Measurements from ENCODE around the gene WWTR1. TPM values are rescaled to one million over a fixed set of nuclear protein-coding genes. Genes with fewer than 3 reads are reported as not detected.

The WWTR1 gene
- total RNA-seq: under 1 TPM; 0.16 to 0.33 TPM

DNA sequence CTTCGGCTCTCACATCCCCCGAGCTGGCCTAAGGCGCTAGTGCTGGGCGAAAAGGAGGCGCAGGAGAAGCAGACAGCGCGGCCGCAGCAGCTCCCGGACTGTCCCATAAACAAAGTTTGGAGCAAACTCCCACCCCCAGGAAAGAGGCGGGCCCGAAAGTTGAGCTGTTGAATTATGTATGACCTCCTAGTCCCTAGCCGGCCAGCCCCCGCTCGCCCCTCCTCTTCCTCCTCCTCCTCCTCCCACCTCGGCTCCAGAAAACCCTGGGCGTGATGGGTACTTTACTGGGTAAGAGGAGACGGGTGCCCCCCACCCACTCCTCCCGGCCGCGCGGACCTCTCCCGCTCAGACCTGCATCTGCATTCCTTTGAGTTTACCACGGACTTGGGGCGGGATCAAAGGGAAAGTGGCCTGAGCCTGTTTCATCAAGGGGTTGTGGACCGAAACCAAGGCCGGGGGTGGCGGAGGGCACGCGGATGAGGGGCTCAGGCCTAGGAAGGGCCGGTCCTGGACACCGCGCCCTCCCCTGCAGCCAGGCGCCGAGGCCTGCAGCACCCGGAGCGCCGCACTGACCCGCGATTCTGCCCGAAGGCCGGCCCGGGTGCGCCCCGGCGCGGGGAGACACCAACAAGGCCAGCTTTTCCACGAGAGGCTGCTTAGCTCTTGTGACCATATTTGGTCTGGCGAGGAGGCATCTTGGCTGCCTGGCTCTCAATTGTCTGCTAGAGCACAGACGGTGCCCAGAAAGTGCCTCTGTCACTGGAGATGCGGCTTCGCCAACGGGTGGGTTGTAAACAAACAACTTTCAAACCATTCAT, at the start of gene WWTR1:
TSS of gene WWTR1 (minus strand) at position 100 of the 818 bp plus-strand sequence. CDS start 719 bp downstream, outside the sequence.
- peak; percentile 33 for DNase-seq
- Mint-ChIP-seq H3K9me3 (no peaks in the 10 kb centered on the region), H3K4me1 (peaks cover 7% of the 10 kb centered on the region), H3K4me3 (peak within 1 kb of the TSS; percentile 84), H3K27me3 (peaks cover 80% of the 10 kb centered on the region), H3K27ac (peak within 1 kb of the TSS; percentile 54), H3K36me3 (peaks cover 2% of the 10 kb centered on the region)

DNA sequence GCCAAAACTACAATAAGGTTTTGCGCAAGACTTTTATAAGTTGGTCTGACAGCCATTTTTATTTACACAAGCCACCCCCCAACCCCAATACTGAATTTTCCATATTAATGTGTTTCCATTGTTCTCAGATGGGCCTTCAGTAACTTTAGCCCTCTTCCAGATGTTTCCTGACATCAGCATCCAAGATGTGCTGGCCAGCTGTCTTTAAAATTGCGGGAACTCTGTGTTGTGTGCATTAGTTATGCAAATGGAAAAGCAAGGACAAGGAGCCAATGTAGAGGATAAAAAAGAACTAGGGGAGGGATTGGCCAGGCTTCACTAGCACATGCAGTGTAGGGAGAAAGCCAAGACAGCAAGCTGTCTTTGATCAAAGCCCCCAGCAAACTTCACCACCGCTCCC, 49.1 kb upstream of the WWTR1 start:
- H3K27me3 Mint-ChIP-seq: no peaks in the 10 kb centered on the region
- no peak for DNase-seq
- H3K9me3 Mint-ChIP-seq: no peaks in the 10 kb centered on the region
- no peak overlapping the region for H3K27ac Mint-ChIP-seq
- no peaks in the 10 kb centered on the region for H3K36me3 Mint-ChIP-seq
- H3K4me3 Mint-ChIP-seq: no peak overlapping the region
- H3K4me1 Mint-ChIP-seq: no peaks in the 10 kb centered on the region

DNA sequence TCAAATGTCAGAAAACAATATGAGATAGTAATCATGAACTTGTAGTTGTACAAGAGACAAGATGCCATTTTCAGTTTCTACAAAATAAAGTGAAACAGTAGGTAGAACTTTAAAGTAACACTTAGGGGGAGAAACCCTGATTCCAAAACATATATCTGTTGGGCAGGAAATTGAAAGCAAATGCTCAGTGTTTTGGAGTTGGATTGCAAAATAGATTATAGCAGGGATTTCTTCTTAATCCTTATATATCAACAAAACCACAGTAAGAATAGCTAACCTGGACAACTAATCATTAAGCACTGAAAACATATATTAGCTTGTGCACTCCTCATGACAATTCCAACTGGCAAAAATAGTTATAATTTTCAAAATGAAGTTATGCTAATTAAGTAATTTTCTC, 47.6 kb upstream of the WWTR1 start:
- Mint-ChIP-seq H3K9me3 (no peaks in the 10 kb centered on the region), H3K27me3 (no peaks in the 10 kb centered on the region), H3K4me3 (no peak overlapping the region), H3K4me1 (no peaks in the 10 kb centered on the region), H3K36me3 (no peaks in the 10 kb centered on the region), H3K27ac (no peak overlapping the region)
- DNase-seq: no peak

DNA sequence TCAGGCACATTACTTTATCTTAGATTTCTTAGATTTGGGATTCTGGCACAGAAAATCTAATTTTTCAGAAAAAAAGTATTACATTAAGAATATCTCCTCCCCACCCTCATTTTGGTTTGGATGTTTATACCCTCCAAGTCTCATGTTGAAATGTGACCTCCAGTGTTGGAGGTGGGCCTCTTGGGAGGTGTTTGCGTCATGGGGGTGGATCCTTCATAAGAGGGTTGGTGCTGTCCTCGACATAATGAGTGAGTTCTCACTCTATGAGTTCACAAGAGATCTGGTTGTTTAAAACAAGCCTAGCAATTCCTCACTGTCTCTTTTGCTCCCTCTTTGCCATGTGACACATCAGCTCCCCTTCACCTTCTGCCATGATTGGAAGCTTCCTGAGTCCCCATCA, 45.6 kb upstream of the WWTR1 start:
- Mint-ChIP-seq H3K9me3 (peaks cover 6% of the 10 kb centered on the region), H3K27me3 (no peaks in the 10 kb centered on the region), H3K36me3 (peaks cover 1% of the 10 kb centered on the region), H3K4me1 (no peaks in the 10 kb centered on the region), H3K27ac (no peak overlapping the region), H3K4me3 (no peak overlapping the region)
- no peak for DNase-seq

DNA sequence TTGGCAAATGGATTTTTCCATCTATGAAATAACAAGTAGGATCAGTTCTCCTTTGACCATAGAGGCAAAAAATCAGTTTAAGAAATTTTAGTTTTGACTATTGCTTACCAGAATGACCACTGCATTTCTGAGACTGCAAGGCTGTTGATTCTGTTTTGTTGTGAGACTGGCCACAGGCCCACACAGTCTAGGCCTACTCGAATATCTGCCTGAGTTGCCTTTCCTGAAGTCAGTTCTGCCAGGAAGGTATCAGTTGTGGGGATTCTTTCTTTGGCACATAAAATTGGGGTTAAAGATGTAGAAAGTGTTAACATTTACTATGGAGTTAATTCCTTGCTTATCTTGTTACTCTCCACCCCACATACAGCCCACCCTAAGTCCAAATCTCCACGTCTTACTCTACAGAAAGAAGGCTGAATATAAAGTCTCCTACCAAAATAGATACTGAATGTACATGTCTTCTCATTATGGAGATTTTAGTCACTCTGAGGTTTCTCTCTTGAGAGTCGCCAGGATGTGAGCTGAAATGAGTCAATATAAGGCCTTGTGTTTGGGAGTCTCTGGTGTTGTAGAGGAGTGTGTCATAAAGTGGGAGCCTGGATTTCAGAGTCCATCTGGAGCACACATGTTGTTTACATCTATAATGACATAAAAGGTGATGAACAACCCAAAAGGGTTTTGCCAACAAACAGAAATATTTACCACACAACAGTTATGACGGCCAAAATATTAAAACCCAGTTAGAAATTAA, 45.0 kb upstream of the WWTR1 start:
- DNase-seq: no peak
- Mint-ChIP-seq H3K36me3 (peaks cover 1% of the 10 kb centered on the region), H3K4me3 (no peak overlapping the region), H3K4me1 (no peaks in the 10 kb centered on the region), H3K27me3 (no peaks in the 10 kb centered on the region), H3K27ac (no peak overlapping the region), H3K9me3 (peaks cover 10% of the 10 kb centered on the region)

DNA sequence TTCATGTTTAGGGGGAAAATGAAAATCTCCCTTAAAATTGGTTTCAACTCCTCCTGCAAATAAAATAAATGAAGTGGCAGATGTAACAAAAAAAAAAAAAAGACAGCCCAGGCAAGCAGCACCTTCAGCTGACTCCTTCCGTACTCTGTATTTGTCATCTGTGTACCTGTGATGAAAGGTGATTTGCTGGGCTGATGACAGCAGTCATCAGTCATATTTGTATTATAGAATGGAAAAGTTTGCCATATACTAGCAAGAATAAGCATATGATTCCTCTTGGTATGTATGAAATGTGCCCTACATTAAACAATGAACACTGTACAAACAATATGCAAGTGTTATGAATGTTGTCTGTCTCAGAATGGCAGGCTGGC, 44.1 kb upstream of the WWTR1 start:
- Mint-ChIP-seq H3K4me3 (no peak overlapping the region), H3K36me3 (peaks cover 1% of the 10 kb centered on the region), H3K27ac (no peak overlapping the region), H3K27me3 (no peaks in the 10 kb centered on the region), H3K9me3 (peaks cover 14% of the 10 kb centered on the region), H3K4me1 (no peaks in the 10 kb centered on the region)
- no peak for DNase-seq

DNA sequence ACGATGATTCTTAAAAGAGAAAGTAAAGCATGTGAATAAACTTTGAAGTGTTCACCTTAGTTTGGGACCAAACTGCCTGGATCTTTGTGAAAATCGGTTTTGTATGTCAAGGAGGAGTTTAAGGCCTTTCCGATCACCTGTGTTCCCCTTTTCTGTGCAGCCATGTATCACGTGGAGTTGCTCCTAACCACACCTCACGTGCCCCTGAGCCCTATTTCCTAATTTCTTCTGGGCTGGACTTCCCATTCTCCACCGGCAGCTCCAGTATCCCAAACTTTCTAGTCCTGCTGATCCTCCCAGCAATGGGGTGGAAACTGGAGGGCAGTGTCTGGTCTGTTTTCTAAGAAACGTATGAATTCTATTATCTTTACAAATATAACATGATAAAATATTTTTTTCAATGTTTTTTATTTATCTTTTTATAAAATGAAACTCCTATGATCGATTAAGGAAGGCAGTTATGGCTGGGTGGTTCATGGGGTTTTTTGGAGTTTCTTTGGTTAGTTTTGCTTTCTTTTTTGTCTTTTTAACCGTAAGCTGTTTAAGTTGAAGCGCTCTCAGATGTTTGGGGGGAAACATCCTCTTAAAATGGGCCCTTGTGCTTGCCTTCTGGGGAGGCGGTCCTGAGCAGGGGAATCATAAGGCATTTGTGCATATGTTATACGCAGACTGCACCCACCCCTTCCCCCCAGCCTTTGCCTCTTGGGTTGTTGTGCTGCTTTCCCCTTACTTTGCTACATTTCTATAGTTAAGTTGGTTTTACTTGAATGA, 43.6 kb upstream of the WWTR1 start:
- Mint-ChIP-seq H3K4me1 (no peaks in the 10 kb centered on the region), H3K36me3 (peaks cover 1% of the 10 kb centered on the region), H3K27me3 (no peaks in the 10 kb centered on the region), H3K9me3 (peaks cover 14% of the 10 kb centered on the region), H3K4me3 (no peak overlapping the region), H3K27ac (no peak overlapping the region)
- no peak for DNase-seq

DNA sequence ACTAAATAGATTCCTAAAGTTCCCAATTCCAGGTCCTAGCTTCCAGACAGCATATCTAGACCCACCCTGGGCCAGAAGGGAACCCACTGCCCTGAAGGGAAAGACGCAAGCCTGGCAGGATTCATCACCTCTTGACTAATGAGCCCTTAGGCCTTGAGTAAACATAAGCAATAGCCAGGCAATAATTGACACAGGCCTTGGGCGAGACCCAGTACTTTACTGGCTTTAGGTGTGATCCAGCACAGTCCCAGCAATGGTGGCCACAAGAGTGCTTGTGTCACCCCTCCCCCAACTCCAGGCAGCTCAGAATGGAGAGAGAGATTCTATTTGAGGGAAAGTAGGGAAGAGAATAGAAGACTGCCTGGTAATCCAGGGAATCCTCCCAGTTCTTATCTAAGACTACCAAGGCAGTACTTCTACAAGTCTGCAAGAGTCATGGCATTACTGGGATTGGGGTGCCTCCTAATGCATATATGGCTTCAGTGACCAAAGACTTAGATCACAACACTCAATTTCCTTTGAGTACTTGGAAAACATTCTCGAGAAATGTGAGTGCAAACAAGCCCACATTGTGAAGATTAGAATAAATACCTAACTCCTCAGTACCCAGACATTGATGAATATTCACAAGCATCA, 30.4 kb upstream of the WWTR1 start:
- peaks cover 14% of the 10 kb centered on the region for H3K27me3 Mint-ChIP-seq
- DNase-seq: no peak
- peaks cover 4% of the 10 kb centered on the region for H3K36me3 Mint-ChIP-seq
- H3K9me3 Mint-ChIP-seq: peaks cover 5% of the 10 kb centered on the region
- H3K4me3 Mint-ChIP-seq: no peak overlapping the region
- no peaks in the 10 kb centered on the region for H3K4me1 Mint-ChIP-seq
- no peak overlapping the region for H3K27ac Mint-ChIP-seq

DNA sequence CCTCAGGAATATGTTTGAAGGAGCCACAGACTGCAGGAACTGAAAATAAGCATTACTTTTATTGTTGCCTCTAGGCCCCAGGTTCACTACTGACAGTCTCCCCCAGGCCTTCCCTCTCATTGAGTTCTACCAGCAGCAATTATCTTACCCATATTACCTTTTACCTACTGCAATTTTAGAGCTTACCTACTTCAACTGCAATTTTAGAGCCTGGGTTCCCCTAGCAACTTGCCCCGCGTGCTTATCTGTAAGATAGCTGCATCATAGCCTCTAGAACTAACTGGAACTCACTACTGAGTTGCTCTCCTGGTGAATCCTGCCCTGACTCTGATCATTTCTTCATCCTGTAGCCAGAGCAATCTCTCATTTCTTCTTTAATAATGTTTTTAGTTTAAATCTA, 29.2 kb upstream of the WWTR1 start:
- no peak overlapping the region for H3K27ac Mint-ChIP-seq
- H3K36me3 Mint-ChIP-seq: peaks cover 4% of the 10 kb centered on the region
- no peak for DNase-seq
- no peaks in the 10 kb centered on the region for H3K4me1 Mint-ChIP-seq
- H3K9me3 Mint-ChIP-seq: peaks cover 3% of the 10 kb centered on the region
- no peak overlapping the region for H3K4me3 Mint-ChIP-seq
- H3K27me3 Mint-ChIP-seq: peaks cover 18% of the 10 kb centered on the region

DNA sequence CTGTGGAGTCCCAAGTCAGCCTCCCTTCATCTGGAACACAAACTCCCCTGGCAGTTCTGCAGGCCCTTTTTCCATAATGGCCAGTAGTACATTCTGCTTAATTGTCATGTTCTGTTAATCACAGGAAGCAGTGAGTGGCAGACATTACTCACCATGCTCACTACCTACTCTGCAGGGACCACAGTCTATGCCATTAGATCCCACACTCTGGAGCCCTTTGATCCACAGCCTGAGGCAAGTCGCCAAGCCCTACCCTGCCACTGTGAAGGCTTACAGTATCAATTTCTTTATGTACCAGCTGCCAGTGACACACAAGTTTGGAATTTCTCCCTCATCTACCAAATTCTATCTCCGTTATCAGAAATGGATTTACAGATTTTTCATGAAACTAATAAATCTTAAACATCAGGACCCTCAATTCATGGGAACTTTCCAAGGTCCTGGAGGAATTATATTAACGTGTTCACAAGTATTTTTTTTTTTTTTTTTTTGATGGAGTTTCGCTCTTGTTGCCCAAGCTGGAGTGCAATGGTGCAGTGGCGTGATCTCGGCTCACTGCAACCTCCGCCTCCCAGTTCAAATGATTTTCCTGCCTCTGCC, 20.6 kb upstream of the WWTR1 start:
- H3K4me1 Mint-ChIP-seq: no peaks in the 10 kb centered on the region
- H3K27ac Mint-ChIP-seq: no peak overlapping the region
- no peak overlapping the region for H3K4me3 Mint-ChIP-seq
- DNase-seq: no peak
- no peaks in the 10 kb centered on the region for H3K9me3 Mint-ChIP-seq
- peaks cover 21% of the 10 kb centered on the region for H3K27me3 Mint-ChIP-seq
- H3K36me3 Mint-ChIP-seq: no peaks in the 10 kb centered on the region

DNA sequence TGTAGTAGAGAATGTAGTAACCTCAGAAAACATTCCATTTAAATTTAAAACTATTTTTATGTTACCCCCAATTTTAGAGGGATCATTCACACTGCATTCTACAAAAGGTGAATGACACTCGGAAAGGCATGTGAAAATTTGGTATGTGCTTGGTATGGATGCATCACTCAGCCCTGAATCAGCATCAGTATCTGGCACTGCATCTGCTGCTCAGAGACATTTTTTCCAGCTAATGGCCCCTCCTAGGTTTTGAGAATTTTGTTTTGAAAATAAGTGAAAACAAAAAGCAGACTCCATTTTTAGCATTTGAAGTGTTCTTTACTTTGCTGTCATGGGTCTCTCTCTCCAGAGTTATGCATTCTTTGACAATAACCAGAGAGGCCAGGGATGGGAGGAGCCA, 15.6 kb upstream of the WWTR1 start:
- no peak overlapping the region for H3K4me3 Mint-ChIP-seq
- no peaks in the 10 kb centered on the region for H3K4me1 Mint-ChIP-seq
- peaks cover 14% of the 10 kb centered on the region for H3K27me3 Mint-ChIP-seq
- DNase-seq: no peak
- H3K36me3 Mint-ChIP-seq: no peaks in the 10 kb centered on the region
- H3K9me3 Mint-ChIP-seq: no peaks in the 10 kb centered on the region
- no peak overlapping the region for H3K27ac Mint-ChIP-seq

DNA sequence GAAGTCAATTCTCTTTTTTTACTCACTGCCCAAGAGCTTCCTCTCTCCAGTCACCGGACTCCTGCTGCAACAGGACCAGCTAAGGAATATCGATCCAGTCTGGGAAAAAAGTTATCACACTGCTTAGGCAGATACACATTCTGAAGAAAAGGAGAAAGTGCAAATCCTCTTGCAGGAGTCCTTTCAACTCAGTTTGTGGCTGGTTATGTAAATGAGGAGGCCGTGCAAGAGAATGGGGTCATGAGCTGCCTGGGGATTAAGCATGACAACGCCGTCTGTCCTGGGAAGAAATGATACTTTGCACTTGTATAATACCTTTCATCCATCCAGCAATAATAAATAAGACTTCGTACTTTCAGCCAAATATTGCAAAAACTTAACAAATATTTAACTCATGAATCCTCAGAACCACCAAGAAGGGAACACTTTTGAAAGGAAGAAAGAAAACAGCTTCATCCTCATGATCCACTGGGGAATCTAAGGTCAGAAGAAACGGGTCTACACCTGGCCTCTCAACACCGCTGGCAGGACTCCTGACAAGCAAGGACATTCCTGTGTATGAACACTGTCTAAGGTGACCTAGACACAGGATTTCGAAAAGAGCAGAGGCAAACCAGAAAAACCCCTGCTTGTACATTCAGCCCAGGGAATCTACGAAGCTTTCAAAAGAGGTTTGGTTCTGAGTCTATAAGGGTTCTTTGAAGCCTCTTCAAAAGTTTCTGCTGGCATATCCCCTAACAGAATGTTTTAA, 13.1 kb upstream of the WWTR1 start:
- Mint-ChIP-seq H3K36me3 (no peaks in the 10 kb centered on the region), H3K27me3 (peaks cover 23% of the 10 kb centered on the region), H3K4me3 (no peak overlapping the region), H3K4me1 (no peaks in the 10 kb centered on the region), H3K9me3 (no peaks in the 10 kb centered on the region), H3K27ac (no peak overlapping the region)
- DNase-seq: no peak

DNA sequence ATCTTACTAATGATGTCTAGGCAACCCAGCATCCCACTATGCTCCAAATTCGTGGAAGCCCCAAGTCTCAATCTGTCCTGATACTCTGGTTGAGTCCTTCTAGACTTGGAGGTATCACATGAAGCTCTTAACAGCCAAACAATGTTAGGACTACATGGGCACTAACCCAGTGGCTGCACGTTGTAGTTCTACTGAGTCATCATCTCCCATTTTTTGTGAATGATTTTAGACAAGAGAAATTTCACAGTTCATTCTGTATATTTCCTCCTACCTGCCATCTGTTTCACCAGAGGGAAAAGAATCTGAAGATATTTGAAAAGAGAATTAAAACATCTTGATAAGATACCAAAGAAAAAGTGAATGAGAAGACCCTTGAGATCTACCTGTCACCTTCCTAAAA, 9.8 kb upstream of the WWTR1 start:
- H3K27ac Mint-ChIP-seq: no peak overlapping the region
- no peak for DNase-seq
- no peaks in the 10 kb centered on the region for H3K4me1 Mint-ChIP-seq
- H3K36me3 Mint-ChIP-seq: no peaks in the 10 kb centered on the region
- no peak overlapping the region for H3K4me3 Mint-ChIP-seq
- H3K27me3 Mint-ChIP-seq: peaks cover 36% of the 10 kb centered on the region
- no peaks in the 10 kb centered on the region for H3K9me3 Mint-ChIP-seq

DNA sequence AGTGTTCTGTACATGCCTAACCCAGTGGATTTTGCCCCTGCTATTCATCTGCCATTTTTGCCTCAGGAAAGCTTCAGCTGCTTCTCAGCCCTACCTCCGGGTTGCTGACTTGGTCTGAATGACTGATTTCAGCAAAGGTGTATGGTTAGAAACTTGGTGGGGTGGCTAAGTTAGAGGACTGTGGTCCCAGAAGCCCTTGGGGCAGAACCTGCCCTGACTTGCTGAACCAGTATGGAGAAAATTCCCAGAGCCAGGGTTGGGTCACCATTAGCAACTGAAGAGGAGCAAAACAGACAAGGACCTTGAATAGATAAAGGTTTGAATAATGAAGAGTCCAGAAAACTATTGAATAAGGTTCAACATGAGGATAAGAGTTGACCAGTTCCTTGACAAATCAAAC, 6.1 kb upstream of the WWTR1 start:
- no peaks in the 10 kb centered on the region for H3K36me3 Mint-ChIP-seq
- no peak overlapping the region for H3K27ac Mint-ChIP-seq
- H3K9me3 Mint-ChIP-seq: no peaks in the 10 kb centered on the region
- no peak overlapping the region for H3K4me3 Mint-ChIP-seq
- DNase-seq: no peak
- no peaks in the 10 kb centered on the region for H3K4me1 Mint-ChIP-seq
- peaks cover 60% of the 10 kb centered on the region for H3K27me3 Mint-ChIP-seq
